MCF 10A (cell line): ENCODE data around the gene PCGF3. TPM values are rescaled to one million over a fixed set of nuclear protein-coding genes. Genes with fewer than 3 reads are reported as not detected.

Source experiments
- BruUV-seq: library from RNA; stranded (reverse); fragments of 400-500 nt; replicated peaks from 2 replicates; lab custom pipeline; 2021; lab: Mats Ljungman, UMichigan
- CTCF ChIA-PET: fragments of 300-600 bp; sonication (Branson Sonifier 250); formaldehyde crosslinking; extraction: SDS; loops from one replicate; lab custom pipeline; 2021; ENCODE audit warnings: antibody characterized with exemption, inconsistent platforms; lab: Yijun Ruan, JAX
- POLR2A ChIA-PET: fragments of 300-600, 350-650 bp; sonication (Branson Sonifier 250); formaldehyde crosslinking; extraction: SDS; loops from one replicate; lab custom pipeline; 2020; ENCODE audit warnings: antibody characterized with exemption, inconsistent platforms; lab: Yijun Ruan, JAX
- DNase-seq: peaks from one replicate; pipeline ENCODE4 v3.0.0-alpha.2; 2018; ENCODE audit not compliant: unreplicated experiment
- H3K27ac Mint-ChIP-seq: one replicate; pipeline ENCODE4 v1.8.0; 2022; ENCODE audit warnings: mild to moderate bottlenecking, low read depth, mixed read lengths; ENCODE audit not compliant: unreplicated experiment
- H3K27me3 Mint-ChIP-seq: one replicate; pipeline ENCODE4 v1.8.0; 2022; ENCODE audit warnings: mixed read lengths; ENCODE audit not compliant: insufficient read depth, unreplicated experiment
- H3K36me3 Mint-ChIP-seq: one replicate; pipeline ENCODE4 v1.8.0; 2022; ENCODE audit warnings: mild to moderate bottlenecking, moderate library complexity, mixed read lengths; ENCODE audit not compliant: insufficient read depth, unreplicated experiment
- H3K4me1 Mint-ChIP-seq: one replicate; pipeline ENCODE4 v1.8.0; 2022; ENCODE audit warnings: mixed read lengths; ENCODE audit not compliant: insufficient read depth, unreplicated experiment
- H3K4me3 Mint-ChIP-seq: one replicate; pipeline ENCODE4 v1.8.0; 2022; ENCODE audit warnings: mild to moderate bottlenecking, moderate library complexity, mixed read lengths; ENCODE audit not compliant: unreplicated experiment
- H3K9me3 Mint-ChIP-seq: one replicate; pipeline ENCODE4 v1.8.0; 2022; ENCODE audit warnings: mixed read lengths; ENCODE audit not compliant: unreplicated experiment
- intact Hi-C: fragments of 100-400 bp; cut with micrococcal nuclease; formaldehyde crosslinking; loops from 2 replicates; pipeline ENCODE4 v1.14.1; 2022
- total RNA-seq: library from RNA; stranded (reverse); gene quantifications from 2 replicates; pipeline ENCODE4 v1.2.3, GENCODE V29; 2022
- TF ChIP-seq, protein P1 (sequence below): fragments of 200-600 bp; IDR thresholded peaks from one replicate; pipeline ENCODE4 v1.8.0; 2022; ENCODE audit warnings: antibody characterized with exemption, mild to moderate bottlenecking; ENCODE audit not compliant: unreplicated experiment

PCGF3 gene
- total RNA-seq, 1 experiment from 2014 or later: 26.5 TPM

GRCh38 chr4:748461-748860, 42.8 kb downstream of the PCGF3 start:
- no peak for DNase-seq
- Mint-ChIP-seq H3K4me3 (no peak overlapping the region), H3K27ac (no peak overlapping the region), H3K4me1 (peaks cover 26% of the 10 kb centered on the region), H3K9me3 (no peaks in the 10 kb centered on the region), H3K36me3 (peaks cover 59% of the 10 kb centered on the region), H3K27me3 (no peaks in the 10 kb centered on the region)
- intact Hi-C loops: no loop called here
- CTCF ChIA-PET: no interaction called here
- POLR2A ChIA-PET: no interaction called here
- TF ChIP-seq, protein P1, sequence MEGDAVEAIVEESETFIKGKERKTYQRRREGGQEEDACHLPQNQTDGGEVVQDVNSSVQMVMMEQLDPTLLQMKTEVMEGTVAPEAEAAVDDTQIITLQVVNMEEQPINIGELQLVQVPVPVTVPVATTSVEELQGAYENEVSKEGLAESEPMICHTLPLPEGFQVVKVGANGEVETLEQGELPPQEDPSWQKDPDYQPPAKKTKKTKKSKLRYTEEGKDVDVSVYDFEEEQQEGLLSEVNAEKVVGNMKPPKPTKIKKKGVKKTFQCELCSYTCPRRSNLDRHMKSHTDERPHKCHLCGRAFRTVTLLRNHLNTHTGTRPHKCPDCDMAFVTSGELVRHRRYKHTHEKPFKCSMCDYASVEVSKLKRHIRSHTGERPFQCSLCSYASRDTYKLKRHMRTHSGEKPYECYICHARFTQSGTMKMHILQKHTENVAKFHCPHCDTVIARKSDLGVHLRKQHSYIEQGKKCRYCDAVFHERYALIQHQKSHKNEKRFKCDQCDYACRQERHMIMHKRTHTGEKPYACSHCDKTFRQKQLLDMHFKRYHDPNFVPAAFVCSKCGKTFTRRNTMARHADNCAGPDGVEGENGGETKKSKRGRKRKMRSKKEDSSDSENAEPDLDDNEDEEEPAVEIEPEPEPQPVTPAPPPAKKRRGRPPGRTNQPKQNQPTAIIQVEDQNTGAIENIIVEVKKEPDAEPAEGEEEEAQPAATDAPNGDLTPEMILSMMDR: no peak
- BruUV-seq: no TSS peak

DNA sequence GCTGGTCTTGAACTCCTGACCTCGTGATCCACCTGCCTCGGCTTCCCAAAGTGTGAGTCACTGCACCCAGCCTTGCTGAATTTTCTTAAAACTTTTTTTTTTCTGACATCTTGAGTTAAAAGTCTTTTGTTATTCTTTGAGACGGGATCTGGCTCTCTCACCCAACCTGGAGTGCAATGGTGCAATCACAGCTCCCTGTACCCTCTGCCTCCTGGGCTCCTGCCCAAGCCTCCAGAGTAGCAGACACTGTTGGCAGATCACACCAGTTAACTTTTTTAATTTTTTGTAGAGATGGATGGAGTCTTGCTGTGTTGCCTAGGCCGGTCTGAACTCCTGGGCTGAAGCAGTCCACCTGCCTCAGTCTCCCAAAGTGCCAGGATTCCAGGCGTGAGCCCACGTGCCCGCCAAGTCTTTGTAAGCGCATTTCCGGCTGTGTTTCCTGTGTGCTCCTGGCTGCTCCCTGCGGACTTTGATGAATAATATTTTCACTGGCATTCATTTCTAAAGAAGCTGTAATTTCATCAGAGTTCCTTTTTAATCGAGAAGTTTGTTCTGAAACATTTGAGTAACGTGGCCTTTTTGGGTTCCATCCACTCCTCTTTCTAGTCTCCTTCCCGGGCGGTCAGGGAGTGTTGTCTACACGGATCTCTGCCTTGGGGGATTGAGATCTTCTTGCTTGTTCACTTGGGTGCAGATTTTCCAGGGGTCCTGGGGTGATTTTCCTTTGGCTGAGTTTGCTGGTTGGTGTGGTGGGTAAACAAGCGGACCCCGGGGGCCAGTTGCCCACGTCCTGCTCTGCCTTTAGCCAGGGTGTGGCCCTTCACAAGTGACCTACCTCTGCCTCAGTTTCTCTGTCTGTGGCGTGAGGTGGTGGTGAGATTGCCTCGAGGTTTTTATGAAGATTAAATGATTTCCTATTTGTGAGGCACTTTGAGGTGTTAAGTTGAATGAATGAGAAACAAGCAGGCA, 44.4 kb downstream of the PCGF3 start:
- Mint-ChIP-seq H3K4me3 (peak overlapping the region; percentile 26), H3K36me3 (peaks cover 64% of the 10 kb centered on the region), H3K9me3 (no peaks in the 10 kb centered on the region), H3K27ac (peak overlapping the region; percentile 81), H3K4me1 (peaks cover 15% of the 10 kb centered on the region), H3K27me3 (no peaks in the 10 kb centered on the region)
- TF ChIP-seq, protein P1: no peak
- peak; percentile 83 for DNase-seq
- ChIA-PET POLR2A (interaction anchor here (0.6 to 1.6 kb wide), 2 partner anchors 32 to 602 kb away, joined by 3 to 6 read pairs; no protein-coding TSS in a partner anchor), CTCF (no interaction called here)
- no TSS peak for BruUV-seq
- intact Hi-C loops: loop anchor here (10.0 kb wide), 1 partner anchor 145 kb away; no protein-coding TSS in a partner anchor

DNA sequence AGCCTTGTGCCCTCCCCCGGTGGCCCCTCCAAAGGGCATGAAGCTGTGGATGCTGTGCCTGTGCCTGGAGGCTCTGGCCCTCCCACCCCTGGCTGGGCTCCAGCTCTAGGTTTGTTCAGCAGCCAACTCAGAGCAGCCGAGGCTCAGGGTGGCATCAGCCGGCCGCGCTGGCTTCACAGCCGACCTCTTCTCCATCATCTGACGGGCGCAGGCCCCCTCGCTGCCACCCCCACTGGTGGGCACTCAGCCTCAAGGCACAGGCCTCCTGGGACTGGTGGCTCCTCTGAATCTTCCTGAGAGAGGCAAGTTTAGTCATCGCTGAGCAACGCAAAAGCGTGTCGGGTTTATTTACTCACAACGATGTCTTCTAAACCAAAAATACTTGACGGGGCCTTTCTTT, 46.0 kb downstream of the PCGF3 start:
- intact Hi-C loops: loop anchor here (10.0 kb wide), 1 partner anchor 147 kb away; no protein-coding TSS in a partner anchor
- CTCF ChIA-PET: interaction anchor here (0.6 to 1.1 kb wide), 2 partner anchors 10 to 572 kb away, joined by 3 to 7 read pairs; no protein-coding TSS in a partner anchor
- Mint-ChIP-seq H3K9me3 (no peaks in the 10 kb centered on the region), H3K27me3 (no peaks in the 10 kb centered on the region), H3K4me1 (peaks cover 15% of the 10 kb centered on the region), H3K36me3 (peaks cover 81% of the 10 kb centered on the region), H3K4me3 (no peak overlapping the region), H3K27ac (no peak overlapping the region)
- POLR2A ChIA-PET: no interaction called here
- DNase-seq: peak; percentile 18
- TF ChIP-seq, protein P1: no peak
- no TSS peak for BruUV-seq
